GM12878 (cell line): ENCODE results near the gene ATP10A. TPM values are rescaled to one million over a fixed set of nuclear protein-coding genes. Genes with fewer than 3 reads are reported as not detected.

Source experiments
- ATAC-seq: fragments of 200-7000 bp; cut with Tn5 transposase; 3 replicates; pipeline ENCODE4 v1.9.1; 2020; ENCODE audit warnings: mild to moderate bottlenecking, moderate library complexity
- BruUV-seq: library from RNA; stranded (reverse); fragments of 400-500 nt; replicated peaks from 2 replicates; lab custom pipeline; 2021; lab: Mats Ljungman, UMichigan
- CTCF ChIA-PET: fragments of 300-600 bp; sonication (Branson Sonifier 250); formaldehyde crosslinking; extraction: SDS; loops from one replicate; lab custom pipeline; 2021; ENCODE audit warnings: inconsistent platforms; lab: Yijun Ruan, JAX
- POLR2A ChIA-PET: fragments of 350-600 bp; formaldehyde crosslinking; extraction: SDS; loops from one replicate; lab custom pipeline; 2021; ENCODE audit warnings: inconsistent platforms; lab: Charles Lee
- RAD21 ChIA-PET: fragments of 300-600 bp; sonication (Branson Sonifier 250); formaldehyde crosslinking; loops from one replicate; lab custom pipeline; 2023; ENCODE audit warnings: antibody characterized with exemption; ENCODE audit not compliant: unreplicated experiment; lab: Charles Lee
- SMC1A ChIA-PET: fragments of 300-600 bp; sonication (Branson Sonifier 250); formaldehyde crosslinking; loops from one replicate; lab custom pipeline; 2023; ENCODE audit not compliant: unreplicated experiment, uncharacterized antibody; lab: Charles Lee
- DNase-seq: peaks from one replicate; pipeline ENCODE4 v3.0.0-alpha.2; 2011; ENCODE audit warnings: low read depth, low spot score
- FAIRE-seq: peaks from 3 replicates; lab custom pipeline; 2011; peaks lifted over from hg19 to GRCh38; lab: Jason Lieb, UNC
- H2AFZ ChIP-seq: 2 replicates; pipeline ENCODE4 v1.6.0; 2011; ENCODE audit warnings: low read depth, low read length, control low read depth; ENCODE audit not compliant: control insufficient read depth
- H3K27ac ChIP-seq: 2 replicates; pipeline ENCODE4 v1.5.1; 2011; ENCODE audit warnings: control low read depth; ENCODE audit not compliant: control insufficient read depth, insufficient read depth
- H3K27me3 ChIP-seq, 2 experiments: replicated peaks in 1 of 2; 2 replicates each; pipeline versions ENCODE4 v1.6.0 to v1.6.1; 2011; ENCODE audit warnings: low read length in 1 of 2; ENCODE audit not compliant: control insufficient read depth in 2 of 2, insufficient read depth in 2 of 2
- H3K36me3 ChIP-seq, 2 experiments: 2 replicates each; pipeline ENCODE4 v1.5.1; 2011; ENCODE audit warnings: low read length in 1 of 2; ENCODE audit not compliant: control insufficient read depth in 2 of 2, insufficient read depth in 2 of 2
- H3K4me1 ChIP-seq: 2 replicates; pipeline ENCODE4 v1.6.1; 2011; ENCODE audit warnings: mild to moderate bottlenecking, low read length, moderate library complexity, mixed read lengths; ENCODE audit not compliant: control insufficient read depth, insufficient read depth
- H3K4me2 ChIP-seq: 2 replicates; pipeline ENCODE4 v1.6.0; 2011; ENCODE audit warnings: control low read depth; ENCODE audit not compliant: control insufficient read depth, insufficient read depth
- H3K4me3 ChIP-seq: fragments of 200-600 bp; sonication (generic); 2 replicates; pipeline ENCODE4 v1.5.1; 2016
- H3K79me2 ChIP-seq: 2 replicates; pipeline ENCODE4 v1.6.0; 2011; ENCODE audit warnings: low read length; ENCODE audit not compliant: control insufficient read depth, insufficient read depth
- H3K9ac ChIP-seq: 2 replicates; pipeline ENCODE4 v1.8.0; 2011; ENCODE audit warnings: low read length, control low read depth, mixed read lengths; ENCODE audit not compliant: control insufficient read depth, insufficient read depth
- H3K9me3 ChIP-seq: replicated peaks from 3 replicates; pipeline ENCODE4 v1.5.1; 2011; ENCODE audit warnings: mild to moderate bottlenecking, low read length; ENCODE audit not compliant: control insufficient read depth, insufficient read depth
- H4K20me1 ChIP-seq: 2 replicates; pipeline ENCODE4 v1.6.0; 2011; ENCODE audit not compliant: control insufficient read depth, insufficient read depth
- BCL11A ChIP-seq: IDR thresholded peaks from 2 replicates; pipeline ENCODE4 v1.6.1; 2011; ENCODE audit warnings: low read depth, low read length
- BCLAF1 ChIP-seq: fragments of 450-650 bp; IDR thresholded peaks from 2 replicates; pipeline ENCODE4 v1.6.1; 2017; ENCODE audit warnings: antibody characterized with exemption, mild to moderate bottlenecking, moderate library complexity
- BMI1 ChIP-seq: fragments of 450-650 bp; IDR thresholded peaks from 2 replicates; pipeline ENCODE4 v1.6.1; 2016; ENCODE audit warnings: mild to moderate bottlenecking, moderate library complexity, borderline replicate concordance
- CHD2 ChIP-seq: IDR thresholded peaks from 2 replicates; pipeline ENCODE4 v1.6.1; 2011; ENCODE audit warnings: low read depth, low read length, improper control_type of control experiment, borderline replicate concordance
- CREB1 ChIP-seq: IDR thresholded peaks from 2 replicates; pipeline ENCODE4 v1.6.1; 2012; ENCODE audit warnings: low read depth, mild to moderate bottlenecking, inconsistent platforms
- DPF2 ChIP-seq: fragments of 450-650 bp; IDR thresholded peaks from 2 replicates; pipeline ENCODE4 v1.6.1; 2017; ENCODE audit warnings: mild to moderate bottlenecking
- ETV6 ChIP-seq, 2 experiments: fragments of 450-650 bp in 1 of 2; IDR thresholded peaks in 1 of 2; conservative IDR thresholded peaks in 1 of 2; 2 replicates each; pipeline ENCODE4 v1.6.1; 2014; ENCODE audit warnings: antibody characterized with exemption in 1 of 2, borderline replicate concordance in 1 of 2, low read depth in 1 of 2, mild to moderate bottlenecking in 1 of 2, moderate library complexity in 1 of 2
- HSF1 ChIP-seq: fragments of 150-350 bp; IDR thresholded peaks from 2 replicates; pipeline ENCODE4 v1.6.1; 2014; ENCODE audit warnings: mild to moderate bottlenecking, low read depth, low read length
- JUNB ChIP-seq: IDR thresholded peaks from 2 replicates; pipeline ENCODE4 v1.6.1; 2016; ENCODE audit warnings: antibody characterized with exemption, mild to moderate bottlenecking
- MTA2 ChIP-seq: fragments of 450-650 bp; IDR thresholded peaks from 2 replicates; pipeline ENCODE4 v1.6.1; 2016; ENCODE audit warnings: low read depth, mild to moderate bottlenecking, moderate library complexity
- NFYA ChIP-seq: IDR thresholded peaks from 2 replicates; pipeline ENCODE4 v1.6.1; 2011; ENCODE audit warnings: low read depth, mild to moderate bottlenecking, low read length, improper control_type of control experiment, borderline replicate concordance
- PAX8 ChIP-seq: fragments of 450-650 bp; IDR thresholded peaks from 2 replicates; pipeline ENCODE4 v1.6.1; 2017; ENCODE audit warnings: mild to moderate bottlenecking, moderate library complexity
- POLR2AphosphoS5 ChIP-seq: IDR thresholded peaks from 2 replicates; pipeline ENCODE4 v1.6.1; 2011; ENCODE audit warnings: mild to moderate bottlenecking, low read length, inconsistent platforms
- RB1 ChIP-seq: fragments of 450-650 bp; formaldehyde crosslinking; IDR thresholded peaks from 2 replicates; pipeline ENCODE4 v1.6.1; 2017; ENCODE audit warnings: mild to moderate bottlenecking, borderline replicate concordance
- SIN3A ChIP-seq: IDR thresholded peaks from 2 replicates; pipeline ENCODE4 v1.6.1; 2012; ENCODE audit warnings: low read depth, low read length, improper control_type of control experiment
- SREBF1 ChIP-seq: IDR thresholded peaks from 2 replicates; pipeline ENCODE4 v1.6.1; 2012; ENCODE audit warnings: mild to moderate bottlenecking, low read length
- TCF3 ChIP-seq: IDR thresholded peaks from 2 replicates; pipeline ENCODE4 v1.6.1; 2012; ENCODE audit warnings: low read depth, mild to moderate bottlenecking, low read length, borderline replicate concordance; ENCODE audit not compliant: insufficient read depth
- WGBS: methylation state at CpG from one replicate; pipeline ENCODE4 v1.1.6; 2016; ENCODE audit warnings: low lambda C conversion rate; ENCODE audit not compliant: insufficient replicate concordance, insufficient coverage; ENCODE audit errors: missing lambda C conversion rate; 5-methylcytosine and 5-hydroxymethylcytosine counted together
- in situ Hi-C: fragments of 300-500 bp; cut with MboI; formaldehyde crosslinking; loops from 9 replicates; pipeline ENCODE4 v1.14.3; 2018; ENCODE audit warnings: mixed read lengths
- intact Hi-C: fragments of 100-400 bp; cut with micrococcal nuclease; formaldehyde crosslinking; loops from one replicate; pipeline ENCODE4 v1.14.2; 2022; ENCODE audit not compliant: unreplicated experiment
- polyA plus RNA-seq, 11 experiments: library from polyadenylated mRNA; depleted of rRNA in 4 of 11; unstranded in 6 of 11; stranded (reverse) in 5 of 11; fragments of >200 nt; fragmentation: Nextera tagmentation in 4 of 11; fragmentation: Illumina TruSeq in 1 of 11; extraction: Ambion mirVana in 4 of 11; extraction: Trizol in 1 of 11; gene quantifications; 1 replicate in 1 of 11; 2 replicates in 10 of 11; pipeline versions ENCODE4 v1.2.1 to v1.2.3, GENCODE V29; 2011 to 2016; ENCODE audit warnings: inconsistent platforms in 2 of 11, missing spikeins in 2 of 11, low read depth in 1 of 11
- total RNA-seq, 4 experiments: library from RNA; depleted of rRNA in 3 of 4; stranded (reverse); fragments of >200 nt in 3 of 4; fragmentation: Illumina TruSeq in 1 of 4; extraction: Trizol in 1 of 4; gene quantifications; 2 replicates each; pipeline versions ENCODE4 v1.2.1 to v1.2.3, GENCODE V29; 2013 to 2021

The ATP10A gene
- total and polyA plus RNA-seq, 10 of the 15 experiments (the other 5 are each of a cell fraction or from before 2014, with no cell fraction given) = 0.04 to 1.5 (median 0.31) TPM; not detected in 2

- no peak overlapping the region for H3K9ac ChIP-seq
- intact Hi-C loops = loop anchor here (5.0 kb wide), 2 partner anchors 61 to 79 kb away; no protein-coding TSS in a partner anchor
- TF ChIP-seq MTA2 (no peak), BCLAF1 (no peak), NFYA (no peak), CREB1 (no peak), SIN3A (no peak), HSF1 (no peak), TCF3 (no peak), PAX8 (no peak), CHD2 (no peak), POLR2AphosphoS5 (no peak), BCL11A (no peak), SREBF1 (no peak), JUNB (no peak), DPF2 (no peak), RB1 (no peak), BMI1 (no peak), ETV6 (conservative IDR thresholded peaks at IDR 0.05 in 1 of 2, IDR thresholded peaks at IDR 0.05 in 1 of 2; ENCODE audit: borderline replicate concordance in 1 of 2, low read depth in 1 of 2) (no peak)
These were observed 10.2 kb downstream of the ATP10A start for GRCh38 chr15:25852661-25853524.

More at GRCh38 chr15:25852661-25853524, 10.2 kb downstream of the ATP10A start:
- Histone ChIP-seq H3K4me2 (0 out of 2 replicates have a peak overlapping the region, but pooled peaks have one; percentile 3), H4K20me1 (no peaks in the 10 kb centered on the region), H3K4me3 (no peak overlapping the region), H3K27me3 (no peaks in the 10 kb centered on the region), H3K27ac (no peak overlapping the region), H3K4me1 (peaks cover 19% of the 10 kb centered on the region), H3K9me3 (no peaks in the 10 kb centered on the region; the same call in 2 of the 3 replicates), H2AFZ (no peak overlapping the region), H3K79me2 (no peaks in the 10 kb centered on the region), H3K36me3 (no peaks in the 10 kb centered on the region)
- no peak for DNase-seq
- ChIA-PET RAD21 (no interaction called here), POLR2A (no interaction called here), SMC1A (interaction anchor here (1.0 kb wide), 1 partner anchor 41 kb away, joined by 3 read pairs; no protein-coding TSS in a partner anchor), CTCF (no interaction called here)
- no peak for ATAC-seq
- FAIRE-seq = no peak
- WGBS = 1% methylated on average over 4 of the region's 4 CpGs
- BruUV-seq = no TSS peak
- in situ Hi-C loops = no loop called here
